Cardiac muscle cell (in vitro differentiated cells and primary cell): ENCODE results near the gene INTS12. TPM values are rescaled to one million over a fixed set of nuclear protein-coding genes. Genes with fewer than 3 reads are reported as not detected.

Experiments used
- DNase-seq, 2 donors: peaks; one replicate each; pipeline versions ENCODE4 v3.0.0 to v3.0.0-alpha.2; 2010 to 2017; ENCODE audit warnings: low read depth in 1 of 2, low spot score in 1 of 2
- H3K27ac ChIP-seq: fragments of 200-600 bp; sonication (generic); 2 replicates; pipeline ENCODE4 v1.5.1; 2016
- H3K27me3 ChIP-seq: fragments of 200-600 bp; sonication (generic); 2 replicates; pipeline ENCODE4 v1.6.0; 2016; ENCODE audit warnings: control low read depth
- H3K36me3 ChIP-seq: fragments of 200-600 bp; sonication (generic); 2 replicates; pipeline ENCODE4 v1.5.1; 2016; ENCODE audit warnings: control low read depth
- H3K4me1 ChIP-seq: fragments of 200-600 bp; sonication (generic); 2 replicates; pipeline ENCODE4 v1.8.1; 2017; ENCODE audit warnings: low read depth, mild to moderate bottlenecking, mixed run types
- H3K4me3 ChIP-seq: fragments of 200-600 bp; sonication (generic); 2 replicates; pipeline ENCODE4 v1.5.1; 2016; ENCODE audit warnings: mild to moderate bottlenecking
- H3K9me3 ChIP-seq: fragments of 200-600 bp; sonication (generic); 2 replicates; pipeline ENCODE4 v1.5.1; 2017; ENCODE audit warnings: low read depth, mild to moderate bottlenecking, control low read depth
- polyA plus RNA-seq: library from polyadenylated mRNA; unstranded; fragments of >200 nt; fragmentation: Nextera tagmentation; extraction: Ambion mirVana; gene quantifications from 2 replicates; pipeline ENCODE4 v1.2.1, GENCODE V29; 2016
- total RNA-seq: library from RNA; depleted of rRNA; stranded (reverse); fragments of >200 nt; gene quantifications from 2 replicates; pipeline ENCODE4 v1.2.3, GENCODE V29; 2016
- TF ChIP-seq, protein P1 (sequence below): IDR thresholded peaks from 2 replicates; pipeline ENCODE4 v1.5.1; 2012; ENCODE audit warnings: low read depth, mild to moderate bottlenecking, low read length

The INTS12 gene
- total and polyA plus RNA-seq, 2 experiments from 2014 or later = 21.8 to 34.8 TPM

- H3K36me3 ChIP-seq = no peaks in the 10 kb centered on the region
- no peak overlapping the region for H3K27ac ChIP-seq
- no peak overlapping the region for H3K4me3 ChIP-seq
- TF ChIP-seq, protein P1, sequence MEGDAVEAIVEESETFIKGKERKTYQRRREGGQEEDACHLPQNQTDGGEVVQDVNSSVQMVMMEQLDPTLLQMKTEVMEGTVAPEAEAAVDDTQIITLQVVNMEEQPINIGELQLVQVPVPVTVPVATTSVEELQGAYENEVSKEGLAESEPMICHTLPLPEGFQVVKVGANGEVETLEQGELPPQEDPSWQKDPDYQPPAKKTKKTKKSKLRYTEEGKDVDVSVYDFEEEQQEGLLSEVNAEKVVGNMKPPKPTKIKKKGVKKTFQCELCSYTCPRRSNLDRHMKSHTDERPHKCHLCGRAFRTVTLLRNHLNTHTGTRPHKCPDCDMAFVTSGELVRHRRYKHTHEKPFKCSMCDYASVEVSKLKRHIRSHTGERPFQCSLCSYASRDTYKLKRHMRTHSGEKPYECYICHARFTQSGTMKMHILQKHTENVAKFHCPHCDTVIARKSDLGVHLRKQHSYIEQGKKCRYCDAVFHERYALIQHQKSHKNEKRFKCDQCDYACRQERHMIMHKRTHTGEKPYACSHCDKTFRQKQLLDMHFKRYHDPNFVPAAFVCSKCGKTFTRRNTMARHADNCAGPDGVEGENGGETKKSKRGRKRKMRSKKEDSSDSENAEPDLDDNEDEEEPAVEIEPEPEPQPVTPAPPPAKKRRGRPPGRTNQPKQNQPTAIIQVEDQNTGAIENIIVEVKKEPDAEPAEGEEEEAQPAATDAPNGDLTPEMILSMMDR = no peak
- H3K4me1 ChIP-seq = peaks cover 34% of the 10 kb centered on the region
- DNase-seq = peak; percentile 65 to 68
- no peaks in the 10 kb centered on the region for H3K27me3 ChIP-seq
- H3K9me3 ChIP-seq = no peaks in the 10 kb centered on the region
Measured at GRCh38 chr4:105637408-105638176, 70.9 kb downstream of the INTS12 start.

DNA sequence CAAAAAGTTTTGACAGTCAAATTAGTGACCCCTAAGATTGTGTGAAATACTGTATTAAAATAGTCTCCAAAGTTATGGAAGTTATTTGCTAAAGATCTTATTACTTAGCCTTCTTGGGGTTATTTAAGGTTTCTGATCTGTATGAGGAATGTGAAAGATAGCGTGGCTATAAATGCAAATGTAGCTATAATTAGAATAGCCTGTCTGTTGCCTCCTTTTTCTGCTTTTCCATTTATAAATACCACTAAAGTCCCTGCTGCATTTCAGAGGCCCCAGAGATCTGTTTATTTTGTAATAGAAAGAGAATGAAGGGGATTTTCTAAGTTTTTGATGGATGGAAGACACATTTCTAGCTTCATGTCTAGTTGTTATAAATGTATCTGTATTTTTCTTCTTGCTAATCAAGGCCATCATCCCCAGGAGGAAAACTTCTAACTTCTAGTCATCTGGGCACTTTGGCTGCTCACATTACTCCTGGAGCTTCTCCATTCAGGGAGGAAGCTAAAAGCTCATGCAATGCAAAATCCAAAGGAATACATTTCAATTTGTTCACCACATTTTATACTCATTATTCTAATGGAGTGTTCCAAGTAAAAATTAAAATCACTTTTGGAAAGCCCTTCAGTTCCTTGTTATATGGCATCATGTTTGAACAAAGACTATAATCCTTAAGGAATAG, 73.9 kb downstream of the INTS12 start:
- Histone ChIP-seq H3K9me3 (no peaks in the 10 kb centered on the region), H3K36me3 (no peaks in the 10 kb centered on the region), H3K27me3 (no peaks in the 10 kb centered on the region), H3K27ac (peak overlapping the region; percentile 49), H3K4me3 (no peak overlapping the region), H3K4me1 (peaks cover 34% of the 10 kb centered on the region)
- TF ChIP-seq, protein P1 = no peak
- no peak for DNase-seq

DNA sequence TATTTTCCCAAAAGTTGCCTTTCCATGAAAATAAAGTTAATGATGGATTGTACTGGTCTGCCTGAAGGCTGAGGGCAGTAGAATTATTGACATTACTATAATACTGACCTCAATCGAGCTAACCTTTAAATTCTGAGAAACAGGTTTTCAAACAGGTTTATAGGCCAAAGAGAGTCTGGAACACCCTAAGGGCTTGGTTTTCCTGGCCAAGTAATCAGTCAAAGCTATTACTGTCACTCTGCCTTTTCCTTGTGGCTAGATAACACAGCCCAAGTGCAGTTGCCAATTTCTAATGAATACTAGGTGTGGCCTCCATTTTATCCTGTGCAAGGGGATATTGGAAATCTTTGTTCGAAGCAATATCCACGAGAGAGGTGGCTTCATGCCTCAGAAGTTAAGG, 75.2 kb downstream of the INTS12 start:
- TF ChIP-seq, protein P1 = no peak
- Histone ChIP-seq H3K4me3 (no peak overlapping the region), H3K9me3 (no peaks in the 10 kb centered on the region), H3K27ac (no peak overlapping the region), H3K36me3 (no peaks in the 10 kb centered on the region), H3K27me3 (no peaks in the 10 kb centered on the region), H3K4me1 (peaks cover 34% of the 10 kb centered on the region)
- DNase-seq = no peak

Other genes starting within 250 kb of the INTS12 start
- 97.6 and 126 TPM in 2 replicates for gene PPA2, start 234.6 kb downstream of the INTS12 start, total RNA-seq
- 127 and 130 TPM in 2 replicates for gene PPA2, start 234.6 kb downstream of the INTS12 start, polyA plus RNA-seq
- not detected in 2 replicates for gene ARHGEF38, start 156.1 kb downstream of the INTS12 start, total RNA-seq
- 1.1 and 1.6 TPM in 2 replicates for gene ARHGEF38, start 156.1 kb downstream of the INTS12 start, polyA plus RNA-seq
- 12.3 and 22.3 TPM in 2 replicates for gene GSTCD, start 95 bp upstream of the INTS12 start, total RNA-seq
- gene GSTCD, start 95 bp upstream of the INTS12 start, polyA plus RNA-seq = 5.6 and 6.9 TPM in 2 replicates
- 22.0 and 33.4 TPM in 2 replicates for gene NPNT, start 186.8 kb upstream of the INTS12 start, total RNA-seq
- gene NPNT, start 186.8 kb upstream of the INTS12 start, polyA plus RNA-seq = 26.7 and 39.8 TPM in 2 replicates